Measurements from ENCODE around the gene TMEM143. TPM values are rescaled to one million over a fixed set of nuclear protein-coding genes. Genes with fewer than 3 reads are reported as not detected.
"Not testable (repeated sequence)": the region's sequence is repeated elsewhere in the genome, so short reads cannot be mapped to it uniquely, and the experiment has no call there.

The TMEM143 gene
- total RNA-seq, 1 donor = 3.0 TPM

DNA sequence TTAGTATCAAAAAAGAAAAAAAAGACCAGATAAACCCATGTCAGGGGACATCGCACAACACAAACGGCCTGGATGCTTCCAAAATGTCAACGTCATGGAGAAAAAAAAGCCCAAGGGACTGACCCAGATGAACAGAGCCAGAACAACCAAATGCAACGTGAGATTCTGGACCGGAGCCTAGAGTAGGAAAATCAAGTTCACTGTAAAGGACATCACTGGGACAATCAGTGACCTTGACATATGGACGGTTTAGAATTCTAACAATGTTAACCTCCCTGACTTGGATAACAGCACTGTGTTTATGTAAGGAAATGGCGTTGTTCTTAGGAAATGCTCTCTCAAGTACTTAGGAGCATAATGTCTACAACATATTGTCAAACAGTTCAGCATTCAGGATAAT lies 53.5 kb downstream of the TMEM143 start:
- H3K4me3 ChIP-seq (ENCODE audit: low read depth, low read length) = no peak overlapping the region
- DNase-seq (ENCODE audit: low read depth) = peak; percentile 19
- no peak for TF ChIP-seq CTCF (IDR thresholded peaks at IDR 0.05; ENCODE audit: insufficient read depth, low read depth, low read length)

GRCh38 chr19:48309731-48310130 lies 54.0 kb downstream of the TMEM143 start:
- DNase-seq (ENCODE audit: low read depth); H3K4me3 ChIP-seq (ENCODE audit: low read depth, low read length): not testable (repeated sequence)

DNA sequence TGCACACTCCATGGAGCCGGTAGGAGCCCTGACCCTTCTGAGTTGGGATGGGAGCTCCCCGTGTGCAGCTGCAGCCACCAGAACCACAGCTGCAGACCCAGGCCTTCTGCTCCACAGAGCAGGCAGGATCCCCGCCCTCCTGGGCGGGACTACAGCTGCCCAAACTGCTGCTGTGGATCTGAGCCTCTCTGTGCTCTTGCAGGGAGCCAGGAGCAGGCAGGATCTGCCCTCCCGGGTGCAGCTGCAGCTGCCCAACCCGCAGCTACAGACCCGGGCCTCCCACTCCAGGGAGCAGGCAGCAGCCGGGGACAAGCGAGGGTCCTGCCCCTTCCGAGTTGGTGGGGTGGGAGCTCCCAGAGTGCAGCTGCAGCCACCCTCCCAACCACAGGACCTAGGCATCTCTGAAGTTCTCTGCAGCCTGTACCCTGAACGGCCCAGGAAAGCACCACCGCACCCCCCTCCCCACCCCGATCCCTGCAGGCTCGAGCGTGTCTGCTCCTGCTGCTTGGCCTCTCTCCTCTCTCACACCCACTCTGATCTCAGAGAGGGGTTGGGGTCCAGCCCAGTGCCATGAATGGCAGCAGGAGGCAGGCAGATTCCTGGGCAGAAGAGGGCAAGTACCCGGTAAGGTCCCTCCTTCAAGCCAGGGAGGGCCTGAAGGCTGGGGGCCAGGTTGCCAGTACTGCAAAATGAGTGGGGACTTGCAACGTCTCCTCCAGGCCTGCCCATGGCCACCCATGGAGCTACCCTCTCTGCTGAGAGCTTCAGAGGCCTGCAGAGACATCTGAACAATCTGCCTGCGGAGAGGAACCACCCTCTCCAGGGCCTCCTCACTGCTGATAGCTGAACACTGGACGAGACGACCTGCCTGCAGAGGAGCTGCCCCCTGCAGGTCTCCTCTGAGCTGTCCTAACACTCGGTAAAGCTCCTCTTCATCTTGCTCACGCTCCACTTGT lies 54.8 kb downstream of the TMEM143 start:
- peak; percentile 48 for DNase-seq (ENCODE audit: low read depth)
- H3K4me3 ChIP-seq (ENCODE audit: low read depth, low read length) = no peak overlapping the region
- peak; percentile 58 for TF ChIP-seq CTCF (IDR thresholded peaks at IDR 0.05; ENCODE audit: insufficient read depth, low read depth, low read length)

DNA sequence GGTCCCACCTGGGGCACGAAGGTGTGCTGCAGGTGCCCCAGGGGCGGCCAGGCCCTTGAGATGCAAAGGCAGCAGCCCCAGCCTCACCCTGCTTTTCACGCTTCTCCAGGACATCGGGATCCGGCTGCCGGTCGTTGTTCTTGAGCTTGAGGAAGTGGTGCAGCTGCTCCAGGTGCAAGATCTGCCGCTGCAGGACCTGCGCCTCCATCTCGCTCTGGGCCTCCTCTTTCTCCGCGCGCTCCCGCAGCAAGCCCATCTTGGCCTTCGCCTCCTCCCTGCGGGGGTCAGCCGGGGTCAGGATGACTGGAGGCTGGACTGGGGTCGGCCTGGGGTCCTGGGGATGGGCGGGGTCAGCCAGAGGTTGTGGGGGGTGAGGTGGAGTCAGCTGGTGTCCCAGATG lies 59.9 kb downstream of the TMEM143 start:
- no peak for DNase-seq (ENCODE audit: low read depth)
- H3K4me3 ChIP-seq (ENCODE audit: low read depth, low read length) = no peak overlapping the region
- TF ChIP-seq CTCF (IDR thresholded peaks at IDR 0.05; ENCODE audit: insufficient read depth, low read depth, low read length) = no peak

DNA sequence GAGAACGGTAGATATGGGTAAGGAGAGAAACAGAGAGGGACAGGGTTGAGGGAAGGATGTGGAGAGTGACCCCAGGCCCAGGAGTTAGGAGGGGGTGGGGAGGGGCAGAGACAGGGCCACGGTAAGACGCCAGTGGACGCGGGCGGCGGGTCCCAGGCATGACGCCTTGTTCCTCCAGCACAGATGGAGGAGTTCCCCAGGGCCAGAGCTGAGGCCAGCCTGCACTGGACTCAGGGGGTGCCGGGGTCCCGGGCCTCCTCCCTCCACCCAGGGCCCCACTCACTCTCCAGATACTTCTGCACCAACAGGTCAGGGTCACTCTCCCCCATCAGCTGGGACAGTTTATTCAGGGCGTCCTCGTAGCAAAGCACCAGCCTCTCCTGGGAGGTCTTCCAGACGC lies 60.4 kb downstream of the TMEM143 start:
- TF ChIP-seq CTCF (IDR thresholded peaks at IDR 0.05; ENCODE audit: insufficient read depth, low read depth, low read length) = no peak
- H3K4me3 ChIP-seq (ENCODE audit: low read depth, low read length) = no peak overlapping the region
- no peak for DNase-seq (ENCODE audit: low read depth)

DNA sequence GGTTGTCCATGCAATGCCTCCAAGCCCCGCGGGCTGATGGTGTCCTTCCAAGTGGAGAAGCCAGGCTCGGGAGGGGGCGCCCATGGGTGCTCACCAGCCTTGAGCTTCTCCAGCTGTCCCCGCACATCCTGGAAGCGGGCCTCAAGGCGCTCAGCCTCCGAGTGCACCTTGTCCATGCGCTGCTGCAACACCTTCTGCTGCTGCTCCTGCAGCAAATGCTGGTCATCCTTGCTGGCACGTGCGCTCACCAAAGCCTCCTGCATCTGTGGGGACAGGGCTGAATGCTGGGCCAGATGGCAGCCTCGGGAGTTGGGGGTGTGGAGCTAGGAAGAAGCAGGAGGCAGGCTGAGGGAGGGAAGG lies 61.2 kb downstream of the TMEM143 start:
- no peak overlapping the region for H3K4me3 ChIP-seq (ENCODE audit: low read depth, low read length)
- DNase-seq (ENCODE audit: low read depth) = no peak
- no peak for TF ChIP-seq CTCF (IDR thresholded peaks at IDR 0.05; ENCODE audit: insufficient read depth, low read depth, low read length)

DNA sequence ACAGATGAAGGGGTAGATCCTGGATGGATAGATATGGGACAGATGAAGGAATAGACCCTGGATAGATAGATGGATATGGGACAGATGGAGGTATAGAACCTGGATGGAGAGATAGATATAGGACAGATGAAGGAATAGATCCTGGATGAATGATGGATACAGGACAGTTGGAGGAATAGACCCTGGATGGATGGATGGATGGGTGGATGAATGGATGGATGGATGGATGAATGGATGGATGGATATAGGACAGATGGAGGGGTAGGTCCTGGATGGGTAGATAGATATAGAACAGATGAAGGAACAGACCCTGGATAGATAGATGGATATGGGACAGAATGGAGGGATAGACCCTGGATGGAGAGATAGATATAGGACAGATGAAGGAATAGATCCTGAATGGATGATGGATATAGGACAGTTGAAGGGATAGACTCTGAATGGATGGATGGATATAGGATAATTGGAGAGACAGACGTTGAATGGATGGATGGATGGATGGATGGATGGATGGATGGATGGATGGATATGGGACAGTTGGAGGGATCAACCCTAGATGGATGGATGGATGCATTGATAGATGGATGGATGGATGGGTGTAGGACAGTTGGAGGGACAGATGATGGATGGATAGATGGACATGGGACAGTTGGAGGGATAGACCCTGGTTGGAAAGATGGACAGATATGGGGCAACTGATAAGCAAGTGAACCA lies 61.7 kb downstream of the TMEM143 start:
- H3K4me3 ChIP-seq (ENCODE audit: low read depth, low read length) = no peak overlapping the region
- no peak for TF ChIP-seq CTCF (IDR thresholded peaks at IDR 0.05; ENCODE audit: insufficient read depth, low read depth, low read length)
- no peak for DNase-seq (ENCODE audit: low read depth)
